Activated CD4-positive, alpha-beta T cell treated with anti-CD3 and anti-CD28 coated beads, Interleukin-2, amount 50 U/mL, for 1 hour (primary cell): Measurements from ENCODE around the gene CLEC16A.

Experiments used
- DNase-seq: peaks from one replicate; pipeline ENCODE4 v3.0.0-alpha.2; 2020

The CLEC16A gene

GRCh38 chr16:11145173-11145818, 200.9 kb downstream of the CLEC16A start:
- no peak for DNase-seq

GRCh38 chr16:11145819-11146211, 201.5 kb downstream of the CLEC16A start:
- DNase-seq = no peak

DNA sequence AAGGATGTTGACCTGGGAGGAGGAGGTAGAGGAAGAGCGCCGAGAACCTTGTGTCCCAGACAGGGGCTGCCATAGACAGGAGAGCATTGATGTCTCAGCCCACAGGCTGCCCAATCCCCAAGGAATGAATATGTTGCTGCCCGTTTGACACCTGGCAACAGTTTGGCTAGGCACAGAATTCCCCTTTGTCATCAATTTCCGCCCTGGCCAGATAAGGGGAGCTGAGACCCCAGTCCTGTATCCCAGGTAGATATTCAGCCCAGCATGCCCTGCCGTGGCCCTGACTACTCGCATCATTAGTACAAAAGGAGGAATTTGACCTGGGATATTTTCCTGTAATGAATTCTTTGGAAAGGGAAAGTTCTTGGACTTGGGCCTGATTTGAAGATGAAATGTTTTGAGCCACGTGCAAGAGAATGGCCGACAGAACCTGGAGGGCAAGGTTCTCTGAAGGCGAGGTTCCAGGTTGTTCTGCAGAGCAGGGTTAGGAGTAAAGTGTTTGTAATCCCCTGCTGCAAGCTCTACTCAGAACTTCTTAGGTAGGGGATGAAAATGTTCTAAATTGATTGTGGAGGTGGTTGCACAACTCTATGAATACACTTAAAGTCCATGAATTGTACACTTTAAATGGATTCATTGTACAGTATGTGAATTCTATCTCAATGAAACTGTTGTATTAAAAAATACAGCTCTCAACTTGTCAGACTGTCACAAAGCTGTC, 202.8 kb downstream of the CLEC16A start:
- DNase-seq = no peak

GRCh38 chr16:11147754-11148444, 203.5 kb downstream of the CLEC16A start:
- no peak for DNase-seq

DNA sequence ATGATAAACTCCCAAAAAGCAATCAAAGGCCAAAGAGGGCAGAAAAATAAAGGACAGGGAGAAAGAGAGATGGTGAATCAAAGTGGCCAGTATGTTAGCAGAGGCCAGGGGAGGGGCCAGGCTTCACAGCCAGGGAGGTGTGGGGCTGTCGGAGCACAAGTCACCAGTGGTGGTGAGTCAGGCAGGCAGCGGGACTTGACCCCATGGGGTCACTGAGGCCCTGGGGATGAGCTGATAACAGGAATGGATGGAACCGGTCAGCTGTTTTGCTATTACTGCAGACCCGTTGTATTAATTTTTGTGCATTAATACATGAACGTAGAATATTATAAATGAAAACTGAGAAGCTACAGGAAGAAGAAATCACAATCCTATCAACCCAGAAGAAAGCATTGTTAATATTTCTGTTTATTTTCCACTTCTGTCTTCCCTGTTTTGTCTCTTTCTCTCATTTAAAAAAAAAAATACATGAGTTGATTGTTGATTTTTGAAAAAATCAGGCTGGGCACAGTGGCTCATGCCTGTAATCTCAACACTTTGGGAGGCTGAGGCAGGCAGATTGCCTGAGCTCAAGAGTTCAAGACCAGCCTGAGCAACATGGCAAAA, 204.8 kb downstream of the CLEC16A start:
- DNase-seq = no peak

- no peak for DNase-seq
These were observed 205.8 kb downstream of the CLEC16A start for GRCh38 chr16:11150190-11150589.

DNA sequence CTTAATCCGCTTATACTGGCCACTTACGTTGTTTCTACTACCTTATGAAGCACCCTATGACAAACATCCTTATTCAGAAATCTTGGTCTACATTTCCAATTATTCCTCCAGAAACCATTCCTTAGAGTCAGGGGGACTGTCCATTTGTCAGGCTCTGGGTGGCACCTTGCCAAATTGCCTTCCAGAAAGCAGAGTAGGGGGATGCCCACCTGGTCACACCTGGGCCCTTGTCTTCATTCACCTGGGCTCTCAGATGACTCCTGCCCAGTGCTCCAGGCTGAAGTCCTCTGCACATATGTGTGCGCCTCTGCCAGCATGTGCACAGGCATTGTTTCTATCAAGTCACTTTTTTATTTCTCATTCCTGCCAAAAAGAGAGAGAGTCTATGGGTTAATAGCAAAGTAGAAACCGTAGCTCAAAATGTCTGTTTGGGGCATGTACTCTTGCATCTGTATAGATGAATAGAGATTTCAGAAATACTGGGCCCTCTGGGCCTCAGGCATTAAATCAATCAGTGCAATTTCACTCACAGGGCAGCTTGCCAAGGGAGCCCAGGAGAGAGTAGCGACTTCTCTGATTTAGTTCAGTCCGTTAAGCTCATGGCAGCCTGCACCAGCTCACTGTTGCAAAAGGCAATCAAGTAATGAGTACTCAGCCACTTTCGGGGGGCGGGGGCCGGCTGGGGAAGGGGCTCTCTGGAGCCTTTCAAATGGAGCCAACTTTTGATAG, 207.0 kb downstream of the CLEC16A start:
- DNase-seq = no peak

DNA sequence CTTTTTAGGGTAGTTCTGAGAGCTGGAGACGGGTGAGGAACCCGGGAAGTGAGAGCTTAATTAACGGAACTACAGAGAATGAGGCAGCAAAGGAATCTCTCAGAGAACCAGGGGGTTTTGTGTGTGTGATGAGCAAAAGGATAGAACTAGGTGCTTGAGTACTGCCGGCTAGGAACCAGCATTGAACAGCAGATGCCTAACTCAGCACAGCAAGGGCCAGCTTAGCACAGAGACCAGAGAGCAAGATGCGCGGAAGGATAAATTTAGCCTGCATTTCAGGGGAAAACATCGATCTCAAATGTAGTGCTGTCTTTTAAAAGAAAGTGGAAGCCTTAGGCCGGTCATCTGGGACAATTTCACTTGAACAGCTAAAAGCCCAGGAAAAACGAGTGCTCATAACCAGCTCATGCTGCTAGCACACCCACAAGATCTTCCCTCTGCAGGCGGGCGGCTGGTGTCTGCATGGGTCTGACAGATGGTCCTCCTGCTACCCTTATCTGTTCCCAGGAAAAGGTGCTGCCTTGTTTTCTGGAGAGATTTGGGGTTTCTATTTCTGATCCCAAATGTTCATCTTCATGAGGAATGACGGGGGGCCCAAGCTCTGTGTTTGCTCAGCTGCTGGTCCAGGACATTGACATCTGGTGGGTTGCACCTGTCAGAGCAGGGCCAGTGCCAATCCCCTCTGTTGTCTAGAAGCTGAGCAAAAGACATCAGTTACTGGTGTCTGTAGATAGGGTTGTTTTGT, 207.7 kb downstream of the CLEC16A start:
- DNase-seq = no peak

GRCh38 chr16:11152677-11153331, 208.4 kb downstream of the CLEC16A start:
- DNase-seq = no peak

DNA sequence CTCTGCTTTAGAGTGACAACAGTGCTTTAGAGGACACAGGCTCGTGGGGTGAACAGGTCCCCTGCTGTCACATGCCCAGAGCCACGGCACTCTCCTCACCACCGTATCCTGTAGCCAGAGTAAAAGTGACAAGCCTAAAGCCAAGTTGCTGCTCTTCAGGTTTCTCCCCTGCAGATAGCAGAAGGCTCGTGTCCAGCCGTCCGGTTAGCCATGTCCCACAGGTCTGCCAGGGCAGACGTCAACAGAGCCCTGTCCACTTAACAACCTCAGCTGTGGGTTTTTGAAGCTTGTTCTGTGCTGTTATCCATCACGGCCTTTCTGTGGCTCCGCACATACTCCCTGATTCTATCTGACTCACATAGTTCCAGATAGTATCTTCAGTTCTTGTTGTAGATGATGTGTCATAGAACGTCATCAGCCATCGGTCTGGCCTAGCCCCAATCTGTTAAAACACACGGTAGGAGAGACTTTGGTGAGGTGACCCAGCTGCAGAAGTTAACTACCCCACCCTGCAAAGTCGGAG, 211.0 kb downstream of the CLEC16A start:
- no peak for DNase-seq

- no peak for DNase-seq
These were observed 212.0 kb downstream of the CLEC16A start for GRCh38 chr16:11156401-11156800.

DNA sequence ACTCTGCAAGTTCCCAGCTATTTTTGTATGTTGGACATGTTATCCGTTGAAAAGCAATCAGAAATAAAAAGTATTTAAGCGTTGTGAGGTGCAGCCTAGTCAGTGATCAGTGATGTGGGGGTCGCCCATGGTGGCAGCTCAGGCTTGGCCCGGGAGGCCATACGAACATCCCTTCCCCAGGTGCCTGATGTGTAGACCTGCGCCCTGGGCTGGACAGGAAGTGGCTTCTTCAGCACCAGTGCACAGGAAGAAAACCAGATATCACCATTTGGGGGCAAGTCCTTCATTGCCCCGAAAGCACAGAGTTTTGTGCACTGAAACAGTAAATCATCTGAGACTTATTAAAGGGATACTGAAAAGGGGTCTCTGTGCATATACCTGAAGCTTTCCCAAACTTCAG, 212.8 kb downstream of the CLEC16A start:
- DNase-seq = no peak

GRCh38 chr16:11158018-11158417, 213.7 kb downstream of the CLEC16A start:
- no peak for DNase-seq

DNA sequence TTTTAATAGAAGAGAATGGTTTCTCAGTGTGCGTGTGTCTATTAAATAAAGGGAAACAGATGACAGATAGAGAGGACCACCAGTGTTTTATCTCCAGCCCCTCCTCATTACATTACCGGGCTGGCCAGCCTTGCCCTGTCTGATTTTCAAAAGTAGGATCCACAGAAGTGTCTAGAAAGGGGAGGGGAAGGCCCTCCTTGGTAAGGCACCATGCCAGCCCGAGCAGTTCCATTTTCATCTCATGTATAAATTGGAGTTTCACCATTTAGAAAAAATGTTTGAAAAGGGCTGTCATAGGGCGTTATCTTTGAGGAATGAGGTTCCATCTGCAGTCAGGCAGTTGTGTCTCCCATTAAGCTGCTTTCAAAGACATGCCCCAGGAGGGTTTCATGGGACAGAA, 214.9 kb downstream of the CLEC16A start:
- DNase-seq = no peak

DNA sequence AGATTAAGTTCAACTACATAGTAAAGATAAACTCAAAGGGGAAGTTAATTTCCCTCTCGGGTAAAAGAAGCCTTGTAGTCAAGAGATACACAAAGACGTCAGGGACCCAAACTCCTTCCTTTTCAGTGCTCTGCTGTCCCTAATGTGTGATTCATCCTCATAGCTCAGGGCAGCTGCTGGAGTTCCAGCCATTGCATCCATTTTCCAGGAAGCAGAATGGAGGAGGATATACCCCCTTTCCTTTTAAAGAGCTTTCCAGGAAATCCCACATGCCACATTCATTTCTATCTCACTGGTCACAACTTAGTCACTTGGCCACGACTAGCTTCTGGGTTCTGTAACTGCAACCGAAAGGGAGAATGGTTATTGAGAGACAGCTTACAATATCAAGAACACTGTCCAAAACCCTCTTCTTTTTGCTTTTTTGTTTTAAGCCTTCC, 216.3 kb downstream of the CLEC16A start:
- no peak for DNase-seq

DNA sequence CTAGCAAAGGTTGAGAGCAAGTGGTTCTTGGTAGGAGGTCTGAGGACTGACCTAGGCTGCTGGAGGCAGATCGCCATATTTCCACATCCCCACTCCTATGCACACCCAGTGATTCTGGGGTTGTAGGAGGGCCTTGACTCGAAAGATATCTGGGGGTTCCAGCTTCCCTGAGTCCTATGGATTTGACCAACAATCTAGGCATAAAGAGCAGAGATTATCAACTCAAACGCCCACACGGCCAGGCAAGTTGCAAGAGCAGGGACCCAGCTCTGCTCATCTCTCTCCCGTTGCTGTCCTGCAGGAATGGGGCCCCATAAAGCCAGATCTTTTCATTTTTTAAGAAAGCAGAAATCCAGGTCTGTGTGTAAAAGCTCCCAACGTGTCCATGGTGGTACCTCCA, 217.1 kb downstream of the CLEC16A start:
- DNase-seq = no peak

DNA sequence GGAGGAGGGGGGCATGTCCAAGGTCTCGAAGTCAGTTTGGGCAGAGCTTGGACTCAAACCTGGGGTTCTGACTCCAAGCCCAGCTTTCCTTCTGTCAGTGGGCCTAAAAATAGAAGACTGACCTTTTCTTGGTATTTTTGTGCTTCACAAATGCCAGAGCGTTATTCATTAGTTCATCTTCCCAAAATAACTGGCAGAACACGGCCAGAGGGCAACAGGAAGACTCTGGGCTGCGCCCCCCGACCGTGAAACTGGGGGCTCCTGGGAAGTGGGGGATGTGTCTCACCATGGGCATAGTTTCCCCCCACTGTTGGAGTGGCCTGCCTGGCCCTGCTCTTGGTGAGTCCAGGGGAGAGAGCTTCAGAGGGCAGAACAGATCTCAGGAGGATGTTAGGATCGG, 217.6 kb downstream of the CLEC16A start:
- DNase-seq = no peak

DNA sequence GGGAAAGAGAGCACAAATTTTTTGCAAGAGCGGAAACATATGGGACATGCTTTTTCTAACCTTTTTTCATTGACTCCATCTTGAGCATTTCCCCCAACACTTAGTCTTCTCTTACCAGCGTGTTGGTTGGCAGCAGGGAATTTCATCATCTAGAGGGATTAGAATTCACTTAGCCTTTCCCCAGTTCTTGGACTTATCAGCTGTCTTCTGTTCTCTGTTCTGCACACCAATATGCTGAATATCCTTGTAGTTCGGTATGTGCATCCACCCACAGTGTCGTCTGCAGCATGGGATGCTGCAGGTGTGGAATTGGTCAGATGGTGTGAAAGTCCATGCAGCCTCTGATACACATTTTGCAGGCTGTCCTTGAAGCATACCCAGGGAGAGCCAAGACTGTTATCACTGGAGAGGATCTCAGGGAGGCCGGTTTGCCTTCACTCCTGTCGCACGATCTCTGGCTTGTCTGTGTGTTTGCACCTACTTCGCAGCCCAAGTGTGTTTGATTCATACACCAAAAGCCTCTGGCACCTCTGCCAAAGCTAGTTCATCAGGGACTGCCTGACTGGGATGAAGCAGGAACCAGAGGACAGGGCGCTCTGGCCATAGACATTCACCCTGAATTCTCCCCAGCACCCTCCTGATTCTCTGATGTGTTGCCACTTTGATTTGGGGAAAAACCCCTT, 218.4 kb downstream of the CLEC16A start:
- DNase-seq = no peak

GRCh38 chr16:11163761-11164261, 219.4 kb downstream of the CLEC16A start:
- DNase-seq = no peak

DNA sequence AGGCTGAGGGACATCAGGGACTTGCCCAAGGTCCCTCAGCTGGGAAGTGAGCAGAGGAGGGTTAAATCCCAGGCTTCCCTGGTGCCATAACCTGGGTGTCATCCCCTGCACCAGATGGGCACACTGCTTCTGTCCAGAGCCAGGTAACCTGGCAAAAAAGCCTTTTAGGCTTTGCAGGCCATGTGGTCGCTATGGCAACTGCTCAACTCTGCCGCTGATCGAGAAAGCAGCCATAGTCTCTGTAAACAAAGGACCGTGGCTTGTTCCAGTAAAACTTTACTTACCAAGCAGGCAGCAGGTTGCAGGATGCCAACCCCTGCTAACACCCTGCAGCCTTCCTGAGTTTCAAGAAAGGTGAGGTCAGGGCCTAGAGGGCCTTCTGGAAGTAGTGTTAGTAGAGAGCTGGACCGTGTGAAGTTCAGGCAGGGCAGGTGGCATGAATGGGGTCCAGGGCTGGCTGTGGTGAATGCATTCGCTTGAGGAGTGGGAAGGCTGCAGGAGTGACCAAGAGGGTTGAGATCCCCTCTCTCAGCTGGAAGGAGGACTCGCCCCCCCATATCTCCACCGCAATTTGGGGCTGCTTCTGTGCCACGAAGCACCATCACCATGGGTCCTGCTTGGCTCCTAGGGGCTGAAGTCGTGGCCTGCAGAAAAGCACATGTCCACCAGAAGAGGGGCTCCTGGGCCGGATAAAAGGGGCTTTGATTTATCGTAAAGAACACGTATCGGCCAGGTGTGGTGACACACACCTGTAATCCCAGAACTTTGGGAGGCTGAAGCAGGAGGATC, 220.3 kb downstream of the CLEC16A start:
- DNase-seq = no peak
